Sigmoid colon (tissue), 7 donors: ENCODE measurements around the gene KLK4. TPM values are rescaled to one million over a fixed set of nuclear protein-coding genes. Genes with fewer than 3 reads are reported as not detected.

Experiments
- DNase-seq: peaks from one replicate; pipeline ENCODE4 v3.0.0-alpha.2; 2019
- H3K27ac ChIP-seq, 4 donors: fragments of 200-600 bp; sonication (generic); one replicate each; pipeline ENCODE4 v1.5.1; 2016 to 2019; ENCODE audit warnings: mild to moderate bottlenecking in 1 of 4
- H3K27me3 ChIP-seq, 3 donors: fragments of 200-600 bp; sonication (generic); one replicate each; pipeline ENCODE4 v1.5.1; 2019; ENCODE audit warnings: mild to moderate bottlenecking in 1 of 3
- H3K36me3 ChIP-seq, 4 donors: fragments of 200-600 bp; sonication (generic); one replicate each; pipeline ENCODE4 v1.5.1; 2016 to 2019
- H3K4me1 ChIP-seq, 4 donors: fragments of 200-600 bp; sonication (generic); one replicate each; pipeline ENCODE4 v1.5.1; 2017 to 2019
- H3K4me3 ChIP-seq, 4 donors: fragments of 200-600 bp; sonication (generic); one replicate each; pipeline ENCODE4 v1.5.1; 2017 to 2019; ENCODE audit warnings: mild to moderate bottlenecking in 2 of 4, moderate library complexity in 1 of 4
- H3K9me3 ChIP-seq, 4 donors: fragments of 200-600 bp in 3 of 4; sonication (generic) in 3 of 4; one replicate each; pipeline versions ENCODE4 v1.5.1 to v1.6.1; 2013 to 2019
- CTCF ChIP-seq, 4 experiments: fragments of 450-650 bp in 3 of 4; fragments of 200-600 bp in 1 of 4; IDR thresholded peaks; one replicate each; pipeline ENCODE4 v1.5.1; 2016 to 2019; ENCODE audit warnings: antibody characterized with exemption in 4 of 4, mild to moderate bottlenecking in 3 of 4, moderate library complexity in 2 of 4
- EP300 ChIP-seq, 4 donors: sonication (generic); formaldehyde crosslinking; IDR thresholded peaks; one replicate each; pipeline ENCODE4 v1.6.1; 2017; ENCODE audit warnings: antibody characterized with exemption in 4 of 4
- POLR2A ChIP-seq, 2 donors: fragments of 450-650 bp; IDR thresholded peaks; one replicate each; pipeline ENCODE4 v1.6.1; 2016; ENCODE audit warnings: antibody characterized with exemption in 2 of 2, mild to moderate bottlenecking in 2 of 2, moderate library complexity in 2 of 2
- POLR2AphosphoS5 ChIP-seq, 4 donors: sonication (generic); formaldehyde crosslinking; IDR thresholded peaks; one replicate each; pipeline ENCODE4 v1.6.1; 2017; ENCODE audit warnings: antibody characterized with exemption in 4 of 4
- WGBS, 2 donors: extraction: QIAGEN DNeasy Blood & Tissue Kit; methylation state at CpG; one replicate each; pipeline ENCODE4 v1.1.7; 2013; 5-methylcytosine and 5-hydroxymethylcytosine counted together
- intact Hi-C: fragments of 100-400 bp; cut with DNase I; formaldehyde crosslinking; loops from one replicate; pipeline ENCODE4 v1.15.1; 2023
- polyA plus RNA-seq, 3 donors: library from polyadenylated mRNA; stranded (reverse); fragments of 200-250 nt; gene quantifications; one replicate each; pipeline ENCODE4 v1.2.3, GENCODE V29; 2013
- total RNA-seq, 4 donors: library from RNA; depleted of rRNA; stranded (reverse); fragments of >200 nt; gene quantifications; one replicate each; pipeline ENCODE4 v1.1.0, GENCODE V29; 2016
- donor health status: healthy with polysubstance abuse.
- donor health status: Bipolar disorder and iron deficiency.
- donor health status: healthy.

KLK4 gene
- total and polyA plus RNA-seq, 7 donors = 0.39 to 2.8 (median 1.2) TPM; not detected in 4

- no peak overlapping the region for H3K27ac ChIP-seq
- DNase-seq = no peak
- H3K9me3 ChIP-seq = peaks cover 0 to 3% (median 0%) of the 10 kb centered on the region in 4 donors
- H3K4me1 ChIP-seq = peaks cover 0 to 6% (median 0%) of the 10 kb centered on the region in 4 donors
- TF ChIP-seq EP300 (IDR thresholded peaks at IDR 0.05) (no peak), POLR2AphosphoS5 (IDR thresholded peaks at IDR 0.05) (no peak), POLR2A (IDR thresholded peaks at IDR 0.05) (no peak), CTCF (IDR thresholded peaks at IDR 0.05) (no peak)
- H3K36me3 ChIP-seq = no peaks in the 10 kb centered on the region
- H3K4me3 ChIP-seq = no peak overlapping the region
- peaks cover 19 to 83% (median 53%) of the 10 kb centered on the region in 3 donors for H3K27me3 ChIP-seq
- intact Hi-C loops = no loop called here
- WGBS, 2 donors = 72 to 73% methylated on average over 4 of the region's 4 CpGs
These were observed 473 bp downstream of the KLK4 start for GRCh38 chr19:50910722-50911121.

GRCh38 chr19:50909240-50910070 lies 1.7 kb downstream of the KLK4 start:
- TF ChIP-seq CTCF (IDR thresholded peaks at IDR 0.05) (no peak), POLR2AphosphoS5 (IDR thresholded peaks at IDR 0.05) (no peak)
- Histone ChIP-seq H3K36me3 (no peaks in the 10 kb centered on the region), H3K4me1 (peaks cover 0 to 6% (median 0%) of the 10 kb centered on the region in 4 donors), H3K27me3 (peaks cover 19 to 85% (median 53%) of the 10 kb centered on the region in 3 donors), H3K9me3 (peaks cover 0 to 3% (median 0%) of the 10 kb centered on the region in 4 donors), H3K27ac (no peak overlapping the region), H3K4me3 (peak overlapping the region in 1 of 4 donors; percentile 17)
- intact Hi-C loops = no loop called here
- no peak for DNase-seq
- WGBS, 2 donors = 5 to 6% methylated on average over 36 of the region's 36 CpGs

GRCh38 chr19:50908336-50908735 lies 2.9 kb downstream of the KLK4 start:
- intact Hi-C loops = no loop called here
- peak overlapping the region in 1 of 4 donors; percentile 17 for H3K4me3 ChIP-seq
- no peak for TF ChIP-seq EP300 (IDR thresholded peaks at IDR 0.05)
- no peak for TF ChIP-seq CTCF (IDR thresholded peaks at IDR 0.05)
- no peak for TF ChIP-seq POLR2A (IDR thresholded peaks at IDR 0.05)
- TF ChIP-seq POLR2AphosphoS5 (IDR thresholded peaks at IDR 0.05) = no peak

GRCh38 chr19:50906217-50906616 lies 5.0 kb downstream of the KLK4 start:
- Histone ChIP-seq H3K4me3 (no peak overlapping the region), H3K9me3 (peaks cover 0 to 3% (median 0%) of the 10 kb centered on the region in 4 donors), H3K27ac (no peak overlapping the region), H3K36me3 (no peaks in the 10 kb centered on the region), H3K27me3 (peaks cover 16 to 72% (median 40%) of the 10 kb centered on the region in 3 donors), H3K4me1 (peaks cover 0 to 6% (median 0%) of the 10 kb centered on the region in 4 donors)
- intact Hi-C loops = no loop called here
- TF ChIP-seq CTCF (IDR thresholded peaks at IDR 0.05) = no peak
- TF ChIP-seq EP300 (IDR thresholded peaks at IDR 0.05) = no peak
- TF ChIP-seq POLR2AphosphoS5 (IDR thresholded peaks at IDR 0.05) = no peak
- TF ChIP-seq POLR2A (IDR thresholded peaks at IDR 0.05) = no peak
- DNase-seq = no peak
- WGBS, 2 donors = 27 to 60% methylated on average over 5 of the region's 5 CpGs

More at GRCh38 chr19:50908336-50908735, 2.9 kb downstream of the KLK4 start:
- 64 to 79% methylated on average over 25 of the region's 25 CpGs for WGBS, 2 donors
- no peak for DNase-seq
- peaks cover 0 to 6% (median 0%) of the 10 kb centered on the region in 4 donors for H3K4me1 ChIP-seq
- H3K9me3 ChIP-seq = peaks cover 0 to 3% (median 0%) of the 10 kb centered on the region in 4 donors
- no peak overlapping the region for H3K27ac ChIP-seq
- peaks cover 19 to 88% (median 53%) of the 10 kb centered on the region in 3 donors for H3K27me3 ChIP-seq
- H3K36me3 ChIP-seq = no peaks in the 10 kb centered on the region
